ENCODE measurements around the gene BTN2A1. TPM values are rescaled to one million over a fixed set of nuclear protein-coding genes. Genes with fewer than 3 reads are reported as not detected.

The BTN2A1 gene
- total and polyA plus RNA-seq, 10 of the 15 experiments (the other 5 are each of a cell fraction or from before 2014, with no cell fraction given), result 8.2 to 28.0 (median 15.8) TPM

DNA sequence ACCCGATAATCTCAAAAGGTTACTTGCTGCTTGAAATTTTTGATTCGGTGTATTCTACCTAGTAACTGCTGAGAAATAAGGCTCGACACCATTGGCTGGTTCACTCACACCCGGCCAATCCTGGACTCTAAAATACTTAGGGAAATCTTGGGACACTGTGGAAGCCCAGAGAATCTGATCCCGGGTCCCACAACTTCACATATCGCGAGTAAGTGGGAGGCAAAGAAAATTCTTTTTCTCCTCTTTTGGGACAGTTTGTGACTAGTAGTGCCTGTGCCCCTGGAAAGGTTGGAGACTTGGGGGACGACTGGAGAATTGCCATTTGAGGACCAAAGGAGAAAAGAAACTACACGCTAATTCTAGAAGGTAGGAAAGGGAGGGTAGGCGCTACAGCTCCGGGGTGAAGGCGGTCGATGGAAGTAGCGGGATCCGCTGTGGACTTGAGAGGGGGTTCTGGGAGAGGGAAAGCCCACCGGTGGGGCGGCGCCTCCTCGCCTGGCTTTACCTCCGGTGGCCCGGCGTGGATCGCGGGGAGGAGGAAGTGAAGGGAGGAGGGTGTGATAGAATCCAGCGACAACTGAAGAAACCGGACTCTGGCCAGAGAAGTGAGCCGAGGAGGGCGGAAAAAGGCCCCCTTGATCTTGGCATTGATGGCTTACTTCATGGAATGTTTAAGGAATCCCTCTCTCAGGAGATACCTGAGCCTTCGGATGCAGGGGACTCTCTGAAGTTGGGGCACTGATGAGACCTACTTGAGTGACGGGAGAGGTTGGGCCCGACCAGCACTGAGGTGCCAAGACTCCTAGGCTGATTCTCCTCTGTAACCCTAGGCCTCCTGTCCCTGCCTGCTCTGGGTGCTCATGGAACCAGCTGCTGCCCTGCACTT is 36.3 kb upstream of the BTN2A1 start (continued):
- TF ChIP-seq, protein P1, sequence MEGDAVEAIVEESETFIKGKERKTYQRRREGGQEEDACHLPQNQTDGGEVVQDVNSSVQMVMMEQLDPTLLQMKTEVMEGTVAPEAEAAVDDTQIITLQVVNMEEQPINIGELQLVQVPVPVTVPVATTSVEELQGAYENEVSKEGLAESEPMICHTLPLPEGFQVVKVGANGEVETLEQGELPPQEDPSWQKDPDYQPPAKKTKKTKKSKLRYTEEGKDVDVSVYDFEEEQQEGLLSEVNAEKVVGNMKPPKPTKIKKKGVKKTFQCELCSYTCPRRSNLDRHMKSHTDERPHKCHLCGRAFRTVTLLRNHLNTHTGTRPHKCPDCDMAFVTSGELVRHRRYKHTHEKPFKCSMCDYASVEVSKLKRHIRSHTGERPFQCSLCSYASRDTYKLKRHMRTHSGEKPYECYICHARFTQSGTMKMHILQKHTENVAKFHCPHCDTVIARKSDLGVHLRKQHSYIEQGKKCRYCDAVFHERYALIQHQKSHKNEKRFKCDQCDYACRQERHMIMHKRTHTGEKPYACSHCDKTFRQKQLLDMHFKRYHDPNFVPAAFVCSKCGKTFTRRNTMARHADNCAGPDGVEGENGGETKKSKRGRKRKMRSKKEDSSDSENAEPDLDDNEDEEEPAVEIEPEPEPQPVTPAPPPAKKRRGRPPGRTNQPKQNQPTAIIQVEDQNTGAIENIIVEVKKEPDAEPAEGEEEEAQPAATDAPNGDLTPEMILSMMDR (IDR thresholded peaks at IDR 0.05 in 2 of 3, conservative IDR thresholded peaks at IDR 0.05 in 1 of 3; ENCODE audit: control insufficient read depth in 2 of 3, extremely low read depth in 1 of 3, insufficient read depth in 1 of 3, low read depth in 3 of 3, low read length in 3 of 3), result no peak
- no peak for TF ChIP-seq MEF2A (IDR thresholded peaks at IDR 0.05; ENCODE audit: insufficient read depth, low read depth, low read length)
- TF ChIP-seq POLR2A (IDR thresholded peaks at IDR 0.05; ENCODE audit: low read depth, low read length), result 0 out of 2 replicates have a peak, but pooled peaks have one; percentile 36
- no peak for TF ChIP-seq BACH1 (IDR thresholded peaks at IDR 0.05; ENCODE audit: borderline replicate concordance)
- TF ChIP-seq NR2C2 (IDR thresholded peaks at IDR 0.05; ENCODE audit: borderline replicate concordance, control insufficient read depth, insufficient read length, low read depth), result no peak
- TF ChIP-seq HDAC6 (IDR thresholded peaks at IDR 0.05; ENCODE audit: unreplicated experiment), result no peak
- TF ChIP-seq SIN3A (IDR thresholded peaks at IDR 0.05; ENCODE audit: low read depth, low read length), result no peak
- TF ChIP-seq CBFB (IDR thresholded peaks at IDR 0.05; ENCODE audit: low read depth), result no peak
- TF ChIP-seq ASH2L (IDR thresholded peaks at IDR 0.05; ENCODE audit: borderline replicate concordance, low read depth), result no peak
- TF ChIP-seq TCF7 (IDR thresholded peaks at IDR 0.05; ENCODE audit: borderline replicate concordance), result no peak
- TF ChIP-seq SMAD5 (IDR thresholded peaks at IDR 0.05; ENCODE audit: low read depth), result no peak
- no peak for TF ChIP-seq ZNF217 (IDR thresholded peaks at IDR 0.05)
- TF ChIP-seq SP1 (IDR thresholded peaks at IDR 0.05; ENCODE audit: low read depth, low read length), result no peak
- no peak for TF ChIP-seq IRF4 (IDR thresholded peaks at IDR 0.05; ENCODE audit: low read depth, low read length)
- TF ChIP-seq, protein P2, sequence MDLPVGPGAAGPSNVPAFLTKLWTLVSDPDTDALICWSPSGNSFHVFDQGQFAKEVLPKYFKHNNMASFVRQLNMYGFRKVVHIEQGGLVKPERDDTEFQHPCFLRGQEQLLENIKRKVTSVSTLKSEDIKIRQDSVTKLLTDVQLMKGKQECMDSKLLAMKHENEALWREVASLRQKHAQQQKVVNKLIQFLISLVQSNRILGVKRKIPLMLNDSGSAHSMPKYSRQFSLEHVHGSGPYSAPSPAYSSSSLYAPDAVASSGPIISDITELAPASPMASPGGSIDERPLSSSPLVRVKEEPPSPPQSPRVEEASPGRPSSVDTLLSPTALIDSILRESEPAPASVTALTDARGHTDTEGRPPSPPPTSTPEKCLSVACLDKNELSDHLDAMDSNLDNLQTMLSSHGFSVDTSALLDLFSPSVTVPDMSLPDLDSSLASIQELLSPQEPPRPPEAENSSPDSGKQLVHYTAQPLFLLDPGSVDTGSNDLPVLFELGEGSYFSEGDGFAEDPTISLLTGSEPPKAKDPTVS (IDR thresholded peaks at IDR 0.05; ENCODE audit: low read depth, low read length), result no peak
- TF ChIP-seq MEF2B (IDR thresholded peaks at IDR 0.05; ENCODE audit: partially characterized antibody, poor library complexity, severe bottlenecking), result no peak
- TF ChIP-seq, protein P3, sequence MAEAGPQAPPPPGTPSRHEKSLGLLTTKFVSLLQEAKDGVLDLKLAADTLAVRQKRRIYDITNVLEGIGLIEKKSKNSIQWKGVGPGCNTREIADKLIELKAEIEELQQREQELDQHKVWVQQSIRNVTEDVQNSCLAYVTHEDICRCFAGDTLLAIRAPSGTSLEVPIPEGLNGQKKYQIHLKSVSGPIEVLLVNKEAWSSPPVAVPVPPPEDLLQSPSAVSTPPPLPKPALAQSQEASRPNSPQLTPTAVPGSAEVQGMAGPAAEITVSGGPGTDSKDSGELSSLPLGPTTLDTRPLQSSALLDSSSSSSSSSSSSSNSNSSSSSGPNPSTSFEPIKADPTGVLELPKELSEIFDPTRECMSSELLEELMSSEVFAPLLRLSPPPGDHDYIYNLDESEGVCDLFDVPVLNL (IDR thresholded peaks at IDR 0.05; ENCODE audit: low read depth, low read length), result no peak
- TF ChIP-seq POLR2AphosphoS5 (IDR thresholded peaks at IDR 0.05; ENCODE audit: low read length), result no peak
- TF ChIP-seq, protein P4, sequence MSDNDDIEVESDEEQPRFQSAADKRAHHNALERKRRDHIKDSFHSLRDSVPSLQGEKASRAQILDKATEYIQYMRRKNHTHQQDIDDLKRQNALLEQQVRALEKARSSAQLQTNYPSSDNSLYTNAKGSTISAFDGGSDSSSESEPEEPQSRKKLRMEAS (IDR thresholded peaks at IDR 0.05; ENCODE audit: low read depth, low read length), result no peak
- TF ChIP-seq HDGF (IDR thresholded peaks at IDR 0.05), result no peak
- TF ChIP-seq PML (IDR thresholded peaks at IDR 0.05; ENCODE audit: low read length), result no peak
- TF ChIP-seq, protein P5, sequence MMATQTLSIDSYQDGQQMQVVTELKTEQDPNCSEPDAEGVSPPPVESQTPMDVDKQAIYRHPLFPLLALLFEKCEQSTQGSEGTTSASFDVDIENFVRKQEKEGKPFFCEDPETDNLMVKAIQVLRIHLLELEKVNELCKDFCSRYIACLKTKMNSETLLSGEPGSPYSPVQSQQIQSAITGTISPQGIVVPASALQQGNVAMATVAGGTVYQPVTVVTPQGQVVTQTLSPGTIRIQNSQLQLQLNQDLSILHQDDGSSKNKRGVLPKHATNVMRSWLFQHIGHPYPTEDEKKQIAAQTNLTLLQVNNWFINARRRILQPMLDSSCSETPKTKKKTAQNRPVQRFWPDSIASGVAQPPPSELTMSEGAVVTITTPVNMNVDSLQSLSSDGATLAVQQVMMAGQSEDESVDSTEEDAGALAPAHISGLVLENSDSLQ (IDR thresholded peaks at IDR 0.05), result no peak
- peak in 1 of 2 experiments; percentile 48; a peak in 1 of 4 replicates for TF ChIP-seq CEBPB (IDR thresholded peaks at IDR 0.05; ENCODE audit: borderline replicate concordance in 1 of 2, low read depth in 2 of 2, low read length in 2 of 2)
- TF ChIP-seq WRNIP1 (IDR thresholded peaks at IDR 0.05; ENCODE audit: borderline replicate concordance, low read depth, low read length), result no peak
- TF ChIP-seq RAD51 (IDR thresholded peaks at IDR 0.05), result no peak
- no peak for TF ChIP-seq ZNF24 (IDR thresholded peaks at IDR 0.05)

Data from GM12878 (cell line).